GM12873 (cell line): ENCODE data around the gene ACHE.

Experiments used
- CTCF ChIP-seq: IDR thresholded peaks from 2 replicates; pipeline ENCODE4 v1.5.1; 2012; ENCODE audit warnings: low read depth, mild to moderate bottlenecking, moderate library complexity, low read length, control low read depth; ENCODE audit not compliant: insufficient read depth; ENCODE audit errors: missing control alignments

ACHE gene

GRCh38 chr7:100914208-100914878 lies 18.7 kb upstream of the ACHE start:
- TF ChIP-seq CTCF = no peak

- TF ChIP-seq CTCF = no peak
Observed at GRCh38 chr7:100911484-100911883, 15.8 kb upstream of the ACHE start.

GRCh38 chr7:100908512-100908911 lies 12.8 kb upstream of the ACHE start:
- no peak for TF ChIP-seq CTCF

- no peak for TF ChIP-seq CTCF
Observed at GRCh38 chr7:100902638-100903037, 7.0 kb upstream of the ACHE start.

- TF ChIP-seq CTCF = no peak
Observed at GRCh38 chr7:100901921-100902332, 6.2 kb upstream of the ACHE start.

- TF ChIP-seq CTCF = no peak
Observed at GRCh38 chr7:100900978-100901377, 5.3 kb upstream of the ACHE start.

- no peak for TF ChIP-seq CTCF
Observed at GRCh38 chr7:100899432-100899831, 3.7 kb upstream of the ACHE start.
